HepG2 (cell line): ENCODE data around the gene TBX19. TPM values are rescaled to one million over a fixed set of nuclear protein-coding genes. Genes with fewer than 3 reads are reported as not detected.
A peak's percentile ranks its signal among the peaks of the same experiment; 100 is the strongest.

Experiments
- ATAC-seq: fragments of 200-7000 bp; cut with Tn5 transposase; 3 replicates; pipeline ENCODE4 v1.9.1; 2020; ENCODE audit warnings: mild to moderate bottlenecking, moderate library complexity
- BruUV-seq: library from RNA; stranded (reverse); fragments of 400-500 nt; replicated peaks from 2 replicates; lab custom pipeline; 2021; lab: Mats Ljungman, UMichigan
- CTCF ChIA-PET: fragments of 300-600 bp; formaldehyde crosslinking; extraction: SDS; loops from one replicate; lab custom pipeline; 2021; ENCODE audit warnings: low total read pairs, inconsistent platforms, low intra/inter-chr PET ratio; lab: Yijun Ruan, JAX
- POLR2A ChIA-PET: fragments of 350-600 bp; sonication (Branson Sonifier 250); formaldehyde crosslinking; loops from one replicate; lab custom pipeline; 2020; ENCODE audit warnings: antibody characterized with exemption, inconsistent platforms; lab: Yijun Ruan, JAX
- DNase-seq: peaks from one replicate; pipeline ENCODE4 v3.0.0-alpha.2; 2015; ENCODE audit warnings: low spot score
- FAIRE-seq: peaks from 3 replicates; lab custom pipeline; 2011; peaks lifted over from hg19 to GRCh38; lab: Jason Lieb, UNC
- H2AFZ ChIP-seq: one replicate; pipeline ENCODE4 v1.6.1; 2011; ENCODE audit warnings: low read length, inconsistent platforms
- H3K27ac ChIP-seq: fragments of 300-600 bp; 3 replicates; pipeline ENCODE4 v1.8.0; 2011; ENCODE audit warnings: mixed run types, mild to moderate bottlenecking, mixed read lengths, low read length, inconsistent platforms; ENCODE audit not compliant: insufficient read depth; ENCODE audit errors: extremely low read length
- H3K27me3 ChIP-seq, 2 experiments: fragments of 200-600 bp in 1 of 2; 2 replicates in 1 of 2; 3 replicates in 1 of 2; pipeline versions ENCODE4 v1.6.0 to v1.8.0; 2011; ENCODE audit warnings: low read length in 2 of 2, mild to moderate bottlenecking in 2 of 2, moderate library complexity in 2 of 2, inconsistent platforms in 1 of 2; ENCODE audit not compliant: insufficient read depth in 2 of 2, control insufficient read depth in 1 of 2
- H3K36me3 ChIP-seq, 2 experiments: fragments of 200-600 bp in 1 of 2; replicated peaks in 1 of 2; 2 replicates in 1 of 2; 3 replicates in 1 of 2; pipeline versions ENCODE4 v1.5.1 to v1.8.0; 2011; ENCODE audit warnings: low read length in 2 of 2, inconsistent platforms in 1 of 2; ENCODE audit not compliant: insufficient read depth in 2 of 2, control insufficient read depth in 1 of 2
- H3K4me1 ChIP-seq: 2 replicates; pipeline ENCODE4 v1.5.1; 2012; ENCODE audit warnings: low read length, inconsistent platforms; ENCODE audit not compliant: insufficient read depth
- H3K4me2 ChIP-seq: 2 replicates; pipeline ENCODE4 v1.6.0; 2011; ENCODE audit warnings: low read depth, low read length, inconsistent platforms
- H3K4me3 ChIP-seq, 3 experiments: fragments of 200-600 bp in 1 of 3; sonication (generic), shearing (Covaris generic) in 1 of 3; replicated peaks in 1 of 3; 2 replicates each; pipeline ENCODE4 v1.5.1; 2011 to 2016; ENCODE audit warnings: low read length in 3 of 3, inconsistent platforms in 2 of 3, low read depth in 2 of 3, mild to moderate bottlenecking in 2 of 3, control low read depth in 1 of 3, mixed read lengths in 1 of 3; ENCODE audit not compliant: insufficient read depth in 1 of 3
- H3K79me2 ChIP-seq: one replicate; pipeline ENCODE4 v1.6.1; 2011; ENCODE audit warnings: low read length, inconsistent platforms; ENCODE audit not compliant: insufficient read depth
- H3K9ac ChIP-seq: 2 replicates; pipeline ENCODE4 v1.6.0; 2011; ENCODE audit warnings: mild to moderate bottlenecking, low read depth, low read length, inconsistent platforms; ENCODE audit not compliant: insufficient read depth
- H3K9me3 ChIP-seq: 2 replicates; pipeline ENCODE4 v1.5.1; 2012; ENCODE audit warnings: mild to moderate bottlenecking, low read length
- H4K20me1 ChIP-seq: 2 replicates; pipeline ENCODE4 v1.6.0; 2011; ENCODE audit warnings: inconsistent platforms, mild to moderate bottlenecking, low read length, moderate library complexity; ENCODE audit not compliant: insufficient read depth
- HOXA7 ChIP-seq: sonication (generic); formaldehyde crosslinking; IDR thresholded peaks from 2 replicates; pipeline ENCODE4 v1.8.1; 2022; ENCODE audit warnings: mild to moderate bottlenecking, missing genetic modification reagents, moderate library complexity
- KLF6 ChIP-seq: IDR thresholded peaks from 2 replicates; pipeline ENCODE4 v1.8.0; 2016; ENCODE audit warnings: missing biosample characterization, missing genetic modification reagents
- RARG ChIP-seq: sonication (generic); formaldehyde crosslinking; IDR thresholded peaks from 2 replicates; pipeline ENCODE4 v1.4.0; 2020; ENCODE audit warnings: low read depth, mild to moderate bottlenecking, missing genetic modification reagents
- SETDB1 ChIP-seq: sonication (generic); formaldehyde crosslinking; IDR thresholded peaks from 2 replicates; pipeline ENCODE4 v1.5.1; 2020; ENCODE audit warnings: missing genetic modification reagents, mild to moderate bottlenecking, borderline replicate concordance
- YY1 ChIP-seq: IDR thresholded peaks from 2 replicates; pipeline ENCODE4 v1.6.1; 2011; ENCODE audit warnings: low read length, low read depth, moderate library complexity, mild to moderate bottlenecking; ENCODE audit not compliant: insufficient read depth, insufficient replicate concordance
- ZNF260 ChIP-seq: sonication (generic); formaldehyde crosslinking; IDR thresholded peaks from 2 replicates; pipeline ENCODE4 v1.4.0; 2020; ENCODE audit warnings: missing genetic modification reagents, low read depth, mild to moderate bottlenecking, borderline replicate concordance
- ZNF564 ChIP-seq: sonication (generic); formaldehyde crosslinking; IDR thresholded peaks from 2 replicates; pipeline ENCODE4 v1.8.1; 2023; ENCODE audit warnings: mild to moderate bottlenecking, missing genetic modification reagents
- WGBS: methylation state at CpG from one replicate; pipeline ENCODE4 v1.1.6; 2017; ENCODE audit warnings: low lambda C conversion rate; 5-methylcytosine and 5-hydroxymethylcytosine counted together
- in situ Hi-C: cut with HindIII; loops from 2 replicates; pipeline ENCODE4 v1.10.0; 2017; ENCODE audit warnings: low pct_unique_long_range_greater_than_20kb; ENCODE audit not compliant: extremely low pct_ligation_motif_present
- intact Hi-C: fragments of 100-400 bp; cut with micrococcal nuclease; formaldehyde crosslinking; loops from one replicate; pipeline ENCODE4 v1.10.0; 2022; ENCODE audit not compliant: unreplicated experiment
- polyA plus RNA-seq, 8 experiments: library from polyadenylated mRNA; depleted of rRNA in 3 of 8; stranded (reverse) in 7 of 8; unstranded in 1 of 8; fragments of >200 nt; fragmentation: Illumina TruSeq in 4 of 8; extraction: Trizol in 4 of 8; gene quantifications; 2 replicates each; pipeline versions ENCODE4 v1.2.1 to v1.2.3, GENCODE V29; 2011 to 2016; ENCODE audit warnings: low read depth in 4 of 8, missing spikeins in 1 of 8, mixed read lengths in 1 of 8; ENCODE audit not compliant: insufficient read depth in 1 of 8
- total RNA-seq, 5 experiments: library from RNA; depleted of rRNA; stranded (reverse); fragments of >200 nt; fragmentation: Illumina TruSeq; extraction: Trizol; gene quantifications; 2 replicates each; pipeline ENCODE4 v1.2.3, GENCODE V29; 2016; ENCODE audit warnings: low read depth in 1 of 5
- TF ChIP-seq, protein P1 (sequence below): fragments of 450-650 bp; IDR thresholded peaks from 2 replicates; pipeline ENCODE4 v1.6.1; 2016

Gene TBX19
- total and polyA plus RNA-seq, 2 of the 13 experiments (the other 11 are each of a cell fraction or from before 2014, with no cell fraction given) = 0.31 to 1.4 TPM

- TF ChIP-seq SETDB1 (CRISPR knock-in tag) (no peak), RARG (no peak), ZNF564 (CRISPR knock-in tag) (no peak), KLF6 (CRISPR knock-in tag) (no peak), YY1 (no peak)
Measured at GRCh38 chr1:168345939-168346338, 65.3 kb downstream of the TBX19 start (continued).

DNA sequence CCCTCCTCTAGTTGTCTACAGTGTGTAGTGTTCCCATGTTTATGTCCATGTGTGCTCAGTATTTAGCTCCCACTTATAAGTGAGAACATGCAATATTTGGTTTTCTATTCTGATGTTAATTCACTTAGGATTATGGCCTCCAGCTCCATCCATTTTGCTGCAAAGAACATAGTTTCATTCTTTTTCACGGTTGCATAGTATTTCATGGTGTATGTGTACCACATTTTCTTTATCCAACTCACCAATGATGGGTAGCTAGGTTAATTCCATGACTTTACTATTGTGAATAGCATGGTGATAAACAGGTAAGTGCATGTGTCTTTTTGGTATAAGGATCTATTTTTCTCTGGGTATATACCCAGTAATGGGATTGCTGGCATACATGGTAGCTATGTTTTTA is 67.0 kb downstream of the TBX19 start:
- no peak overlapping the region for H3K9ac ChIP-seq
- peak overlapping the region in 2 of 3 experiments; percentile 58 to 70; a peak in 2 of 6 replicates for H3K4me3 ChIP-seq
- ChIA-PET CTCF (no interaction called here), POLR2A (interaction anchor here (1.1 kb wide), 1 partner anchor 9 kb away, joined by 3 read pairs; no protein-coding TSS in a partner anchor)
- peak overlapping the region; percentile 93 for H2AFZ ChIP-seq
- in situ Hi-C loops = loop anchor here (10.0 kb wide), 1 partner anchor 237 kb away; no protein-coding TSS in a partner anchor
- intact Hi-C loops = no loop called here
- TF ChIP-seq HOXA7 (no peak), ZNF260 (CRISPR knock-in tag) (0 out of 2 replicates have a peak, but pooled peaks have one; percentile 84)
- TF ChIP-seq, protein P1, sequence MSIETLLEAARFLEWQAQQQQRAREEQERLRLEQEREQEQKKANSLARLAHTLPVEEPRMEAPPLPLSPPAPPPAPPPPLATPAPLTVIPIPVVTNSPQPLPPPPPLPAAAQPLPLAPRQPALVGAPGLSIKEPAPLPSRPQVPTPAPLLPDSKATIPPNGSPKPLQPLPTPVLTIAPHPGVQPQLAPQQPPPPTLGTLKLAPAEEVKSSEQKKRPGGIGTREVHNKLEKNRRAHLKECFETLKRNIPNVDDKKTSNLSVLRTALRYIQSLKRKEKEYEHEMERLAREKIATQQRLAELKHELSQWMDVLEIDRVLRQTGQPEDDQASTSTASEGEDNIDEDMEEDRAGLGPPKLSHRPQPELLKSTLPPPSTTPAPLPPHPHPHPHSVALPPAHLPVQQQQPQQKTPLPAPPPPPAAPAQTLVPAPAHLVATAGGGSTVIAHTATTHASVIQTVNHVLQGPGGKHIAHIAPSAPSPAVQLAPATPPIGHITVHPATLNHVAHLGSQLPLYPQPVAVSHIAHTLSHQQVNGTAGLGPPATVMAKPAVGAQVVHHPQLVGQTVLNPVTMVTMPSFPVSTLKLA = no peak
- H3K79me2 ChIP-seq = no peaks in the 10 kb centered on the region
- H3K27ac ChIP-seq = no peak overlapping the region
- FAIRE-seq = no peak
- ATAC-seq = no peak
- no peaks in the 10 kb centered on the region; a peak in 1 of 5 replicates for H3K27me3 ChIP-seq
- BruUV-seq = no TSS peak
- no peaks in the 10 kb centered on the region for H3K9me3 ChIP-seq
- peaks cover 18% of the 10 kb centered on the region for H3K4me1 ChIP-seq
- no peaks in the 10 kb centered on the region for H4K20me1 ChIP-seq
- no peaks in the 10 kb centered on the region for H3K36me3 ChIP-seq
- 96% methylated on average over 1 of the region's 1 CpG for WGBS
- H3K4me2 ChIP-seq = peak overlapping the region; percentile 69
- no peak for DNase-seq
